Activated T-helper 2 cell treated with anti-CD3 and anti-CD28 coated beads, Interferon-gamma antibody, Interleukin-2, Interleukin-4, amounts not matched to agents 10 μg/mL and 5 μg/mL and 100 μg/mL, durations not matched to agents 14 hours and 24 hours and 36 hours (primary cell): ENCODE data around the gene ARMC9. TPM values are rescaled to one million over a fixed set of nuclear protein-coding genes. Genes with fewer than 3 reads are reported as not detected.

ENCODE experiments used
- DNase-seq: peaks from one replicate; pipeline ENCODE4 v3.0.0; 2021; ENCODE audit warnings: low spot score
- H3K27ac Mint-ChIP-seq: one replicate; pipeline ENCODE4 v1.8.0; 2021; ENCODE audit warnings: mixed read lengths
- H3K27me3 Mint-ChIP-seq: one replicate; pipeline ENCODE4 v1.8.0; 2021; ENCODE audit warnings: low read depth, mixed read lengths
- H3K36me3 Mint-ChIP-seq: one replicate; pipeline ENCODE4 v1.8.0; 2021; ENCODE audit warnings: low read depth, mixed read lengths
- H3K4me1 Mint-ChIP-seq: one replicate; pipeline ENCODE4 v1.8.0; 2021; ENCODE audit warnings: low read depth, mixed read lengths
- H3K4me3 Mint-ChIP-seq: one replicate; pipeline ENCODE4 v1.8.0; 2021; ENCODE audit warnings: low read depth, mild to moderate bottlenecking, moderate library complexity, mixed read lengths
- H3K9me3 Mint-ChIP-seq: one replicate; pipeline ENCODE4 v1.8.0; 2021; ENCODE audit warnings: mixed read lengths
- intact Hi-C: fragments of 100-400 bp; cut with micrococcal nuclease; formaldehyde crosslinking; loops from one replicate; pipeline ENCODE4 v1.15.1; 2023
- total RNA-seq: library from RNA; stranded (reverse); gene quantifications from 2 replicates; pipeline ENCODE4 v1.2.3, GENCODE V29; 2022

The ARMC9 gene
- total RNA-seq, 1 donor from 2014 or later = 3.3 TPM

- H3K36me3 Mint-ChIP-seq = no peaks in the 10 kb centered on the region
- peaks cover 10% of the 10 kb centered on the region for H3K27me3 Mint-ChIP-seq
- no peaks in the 10 kb centered on the region for H3K9me3 Mint-ChIP-seq
- intact Hi-C loops = no loop called here
- H3K4me3 Mint-ChIP-seq = no peak overlapping the region
- no peak for DNase-seq
- H3K4me1 Mint-ChIP-seq = peaks cover 17% of the 10 kb centered on the region
- H3K27ac Mint-ChIP-seq = no peak overlapping the region
Measured at GRCh38 chr2:231200805-231201474, 2.5 kb downstream of the ARMC9 start.

- H3K9me3 Mint-ChIP-seq = no peaks in the 10 kb centered on the region
- H3K36me3 Mint-ChIP-seq = no peaks in the 10 kb centered on the region
- intact Hi-C loops = no loop called here
- H3K27ac Mint-ChIP-seq = no peak overlapping the region
- DNase-seq = no peak
- H3K4me3 Mint-ChIP-seq = no peak overlapping the region
- peaks cover 17% of the 10 kb centered on the region for H3K4me1 Mint-ChIP-seq
- peaks cover 8% of the 10 kb centered on the region for H3K27me3 Mint-ChIP-seq
Measured at GRCh38 chr2:231201475-231201814, 3.0 kb downstream of the ARMC9 start.

GRCh38 chr2:231203087-231203486 is 4.7 kb downstream of the ARMC9 start:
- Mint-ChIP-seq H3K27ac (no peak overlapping the region), H3K36me3 (no peaks in the 10 kb centered on the region), H3K4me1 (peaks cover 10% of the 10 kb centered on the region), H3K27me3 (peaks cover 6% of the 10 kb centered on the region), H3K4me3 (no peak overlapping the region), H3K9me3 (no peaks in the 10 kb centered on the region)
- DNase-seq = no peak
- intact Hi-C loops = no loop called here

- Mint-ChIP-seq H3K4me3 (no peak overlapping the region), H3K36me3 (no peaks in the 10 kb centered on the region), H3K27me3 (peaks cover 6% of the 10 kb centered on the region)
Measured at GRCh38 chr2:231204146-231204545, 5.7 kb downstream of the ARMC9 start.

DNA sequence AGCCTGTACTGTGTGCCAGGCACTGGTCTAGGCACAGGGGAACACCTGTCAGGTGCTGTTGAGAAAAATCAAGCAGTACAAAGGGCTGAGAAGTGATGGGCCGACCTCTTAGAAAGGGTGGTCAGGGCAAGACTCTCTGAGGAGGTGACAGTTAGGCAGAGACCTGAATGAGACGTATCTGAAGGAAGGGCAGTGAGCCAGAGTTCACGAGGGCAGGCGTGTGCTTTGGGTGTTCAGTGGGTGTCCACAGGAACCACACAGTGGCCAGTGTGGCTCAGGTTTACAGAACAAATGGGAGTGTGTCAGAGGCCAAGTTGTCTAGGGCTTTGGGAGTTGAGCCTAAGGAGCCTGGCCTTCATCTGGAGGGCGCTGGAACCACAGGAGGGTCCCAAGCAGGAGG is 6.2 kb downstream of the ARMC9 start:
- intact Hi-C loops = no loop called here
- H3K27me3 Mint-ChIP-seq = peaks cover 6% of the 10 kb centered on the region
- H3K9me3 Mint-ChIP-seq = no peaks in the 10 kb centered on the region
- no peaks in the 10 kb centered on the region for H3K36me3 Mint-ChIP-seq
- H3K4me1 Mint-ChIP-seq = peaks cover 10% of the 10 kb centered on the region
- DNase-seq = no peak
- no peak overlapping the region for H3K4me3 Mint-ChIP-seq
- H3K27ac Mint-ChIP-seq = no peak overlapping the region

More at GRCh38 chr2:231204146-231204545, 5.7 kb downstream of the ARMC9 start:
- peaks cover 10% of the 10 kb centered on the region for H3K4me1 Mint-ChIP-seq
- H3K9me3 Mint-ChIP-seq = no peaks in the 10 kb centered on the region
- no peak overlapping the region for H3K27ac Mint-ChIP-seq
- intact Hi-C loops = no loop called here
- no peak for DNase-seq

DNA sequence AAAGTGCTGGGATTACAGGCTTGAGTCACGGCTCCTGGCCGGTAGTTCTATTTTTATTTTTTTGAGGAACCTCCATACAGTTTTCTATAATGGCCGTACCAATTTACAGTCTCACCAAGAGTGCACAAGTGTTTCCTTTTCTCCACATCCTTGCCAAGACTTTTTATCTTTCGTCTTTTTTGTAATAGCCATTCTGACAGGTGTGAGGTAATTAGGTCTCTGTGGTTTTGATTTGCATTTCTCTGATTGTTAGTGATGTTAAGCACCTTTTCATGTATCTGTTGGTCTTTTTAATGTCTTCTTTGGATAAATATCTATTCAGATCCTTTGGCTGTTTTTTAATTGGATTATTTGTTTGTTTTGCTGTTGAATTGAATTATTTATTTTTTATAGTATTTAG is 9.3 kb downstream of the ARMC9 start:
- no peak for DNase-seq
- Mint-ChIP-seq H3K4me3 (no peak overlapping the region), H3K9me3 (no peaks in the 10 kb centered on the region), H3K4me1 (no peaks in the 10 kb centered on the region), H3K27ac (no peak overlapping the region), H3K36me3 (no peaks in the 10 kb centered on the region), H3K27me3 (no peaks in the 10 kb centered on the region)
- intact Hi-C loops = no loop called here

DNA sequence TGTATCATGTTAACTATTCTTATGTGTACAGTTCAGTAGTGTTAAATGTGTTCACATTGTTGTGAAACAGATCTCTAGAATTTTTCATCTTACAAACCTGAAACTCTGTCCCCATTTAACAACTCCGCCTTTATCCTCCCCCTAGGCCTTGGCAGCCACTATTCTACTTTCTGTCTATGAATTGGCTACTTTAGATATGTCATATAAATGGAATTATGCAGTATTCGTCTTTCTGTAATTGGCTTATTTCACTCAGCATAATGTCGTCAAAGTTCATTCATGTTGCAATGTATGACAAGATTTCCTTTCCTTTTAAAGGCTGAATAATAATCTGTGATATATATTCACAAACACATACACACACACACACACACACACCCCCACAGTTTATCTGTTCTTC is 12.4 kb downstream of the ARMC9 start:
- Mint-ChIP-seq H3K4me3 (no peak overlapping the region), H3K27ac (no peak overlapping the region), H3K36me3 (no peaks in the 10 kb centered on the region), H3K9me3 (no peaks in the 10 kb centered on the region), H3K27me3 (no peaks in the 10 kb centered on the region), H3K4me1 (no peaks in the 10 kb centered on the region)
- intact Hi-C loops = no loop called here
- DNase-seq = no peak

DNA sequence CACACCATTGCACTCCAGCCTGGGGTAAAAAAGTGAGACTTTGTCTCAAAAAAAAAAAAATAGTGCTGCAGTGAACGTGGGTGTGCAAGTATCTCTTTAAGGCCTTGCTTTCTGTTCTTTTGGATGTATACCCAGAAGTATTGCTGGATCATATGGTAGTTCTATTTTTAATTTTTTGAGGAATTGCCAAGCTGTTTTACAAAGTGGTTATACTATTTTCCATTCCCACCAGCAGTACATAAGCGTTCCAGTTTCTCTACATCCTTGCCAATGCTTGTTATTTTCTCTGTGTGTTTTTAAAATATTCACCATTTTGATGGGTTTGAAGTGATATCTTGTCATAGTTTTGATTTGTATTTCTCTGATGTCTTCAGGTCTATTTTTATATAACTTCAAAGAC is 13.1 kb downstream of the ARMC9 start:
- H3K27me3 Mint-ChIP-seq = no peaks in the 10 kb centered on the region
- H3K4me3 Mint-ChIP-seq = no peak overlapping the region
- no peaks in the 10 kb centered on the region for H3K9me3 Mint-ChIP-seq
- H3K4me1 Mint-ChIP-seq = no peaks in the 10 kb centered on the region
- DNase-seq = no peak
- intact Hi-C loops = no loop called here
- no peak overlapping the region for H3K27ac Mint-ChIP-seq
- no peaks in the 10 kb centered on the region for H3K36me3 Mint-ChIP-seq

- no peak overlapping the region for H3K27ac Mint-ChIP-seq
Measured at GRCh38 chr2:231212329-231212845, 14.0 kb downstream of the ARMC9 start.

GRCh38 chr2:231213931-231214642 is 15.7 kb downstream of the ARMC9 start:
- DNase-seq = no peak
- Mint-ChIP-seq H3K9me3 (no peaks in the 10 kb centered on the region), H3K36me3 (peaks cover under 1% of the 10 kb centered on the region), H3K27me3 (no peaks in the 10 kb centered on the region), H3K4me3 (no peak overlapping the region), H3K4me1 (no peaks in the 10 kb centered on the region), H3K27ac (no peak overlapping the region)
- intact Hi-C loops = no loop called here

More at GRCh38 chr2:231212329-231212845, 14.0 kb downstream of the ARMC9 start:
- intact Hi-C loops = no loop called here
- H3K4me1 Mint-ChIP-seq = no peaks in the 10 kb centered on the region
- H3K4me3 Mint-ChIP-seq = no peak overlapping the region
- DNase-seq = no peak
- no peaks in the 10 kb centered on the region for H3K27me3 Mint-ChIP-seq
- no peaks in the 10 kb centered on the region for H3K9me3 Mint-ChIP-seq
- H3K36me3 Mint-ChIP-seq = no peaks in the 10 kb centered on the region

- intact Hi-C loops = no loop called here
- Mint-ChIP-seq H3K4me3 (no peak overlapping the region), H3K27me3 (no peaks in the 10 kb centered on the region), H3K36me3 (peaks cover 3% of the 10 kb centered on the region), H3K27ac (no peak overlapping the region), H3K4me1 (peaks cover 4% of the 10 kb centered on the region), H3K9me3 (no peaks in the 10 kb centered on the region)
- no peak for DNase-seq
Measured at GRCh38 chr2:231218366-231218765, 19.9 kb downstream of the ARMC9 start.

DNA sequence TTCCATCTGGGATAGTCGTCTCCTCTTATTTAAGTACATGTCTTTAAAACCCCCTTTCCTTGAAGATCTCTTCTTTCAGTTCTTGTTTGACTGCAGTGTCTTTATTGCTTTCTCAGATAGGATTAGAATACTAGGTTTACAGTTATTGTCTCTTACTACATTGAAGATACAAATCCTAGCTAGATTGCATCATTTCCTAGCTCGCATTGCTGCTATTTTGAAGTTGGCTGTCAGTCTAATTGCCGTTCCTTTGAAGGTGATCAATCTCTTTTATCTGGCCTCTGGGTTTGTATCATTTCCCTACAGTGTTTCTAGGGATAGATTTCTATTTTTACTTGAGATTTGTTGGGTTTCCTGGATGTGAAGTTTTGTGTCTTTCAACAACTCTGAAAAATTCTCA is 20.9 kb downstream of the ARMC9 start:
- intact Hi-C loops = no loop called here
- H3K9me3 Mint-ChIP-seq = no peaks in the 10 kb centered on the region
- no peaks in the 10 kb centered on the region for H3K27me3 Mint-ChIP-seq
- no peak overlapping the region for H3K27ac Mint-ChIP-seq
- DNase-seq = no peak
- H3K4me3 Mint-ChIP-seq = no peak overlapping the region
- peaks cover 4% of the 10 kb centered on the region for H3K4me1 Mint-ChIP-seq
- H3K36me3 Mint-ChIP-seq = peaks cover 3% of the 10 kb centered on the region

DNA sequence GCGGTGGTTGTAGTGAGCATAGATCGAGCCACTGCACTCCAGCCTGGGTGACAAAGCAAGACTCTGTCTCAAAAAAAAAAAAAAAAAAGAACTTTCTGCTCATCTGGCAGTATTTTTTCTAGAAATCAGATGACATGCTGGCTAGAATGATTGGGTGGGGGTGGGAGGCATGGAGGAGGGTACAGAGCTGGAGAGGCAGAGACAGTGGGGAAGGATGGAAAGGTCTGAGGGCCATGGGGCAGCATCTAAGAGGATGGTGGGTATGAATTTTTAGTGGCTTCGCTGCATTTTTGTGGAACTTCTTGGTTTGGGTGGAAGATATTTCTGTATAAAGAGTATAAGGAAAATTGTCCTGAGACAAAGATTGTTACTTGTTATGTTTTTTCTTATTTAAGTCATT is 23.3 kb downstream of the ARMC9 start:
- no peak for DNase-seq
- intact Hi-C loops = loop anchor here (10.0 kb wide), 1 partner anchor 193 kb away; no protein-coding TSS in a partner anchor
- no peaks in the 10 kb centered on the region for H3K27me3 Mint-ChIP-seq
- no peak overlapping the region for H3K4me3 Mint-ChIP-seq
- H3K9me3 Mint-ChIP-seq = no peaks in the 10 kb centered on the region
- no peak overlapping the region for H3K27ac Mint-ChIP-seq
- H3K4me1 Mint-ChIP-seq = peaks cover 4% of the 10 kb centered on the region
- peaks cover 3% of the 10 kb centered on the region for H3K36me3 Mint-ChIP-seq
